GM12878 (cell line): ENCODE data around the gene MYH7B. TPM values are rescaled to one million over a fixed set of nuclear protein-coding genes. Genes with fewer than 3 reads are reported as not detected.

Experiments
- ATAC-seq: fragments of 200-7000 bp; cut with Tn5 transposase; 3 replicates; pipeline ENCODE4 v1.9.1; 2020; ENCODE audit warnings: mild to moderate bottlenecking, moderate library complexity
- BruUV-seq: library from RNA; stranded (reverse); fragments of 400-500 nt; replicated peaks from 2 replicates; lab custom pipeline; 2021; lab: Mats Ljungman, UMichigan
- CTCF ChIA-PET: fragments of 300-600 bp; sonication (Branson Sonifier 250); formaldehyde crosslinking; extraction: SDS; loops from one replicate; lab custom pipeline; 2021; ENCODE audit warnings: inconsistent platforms; lab: Yijun Ruan, JAX
- POLR2A ChIA-PET: fragments of 350-600 bp; formaldehyde crosslinking; extraction: SDS; loops from one replicate; lab custom pipeline; 2021; ENCODE audit warnings: inconsistent platforms; lab: Charles Lee
- RAD21 ChIA-PET: fragments of 300-600 bp; sonication (Branson Sonifier 250); formaldehyde crosslinking; loops from one replicate; lab custom pipeline; 2023; ENCODE audit warnings: antibody characterized with exemption; ENCODE audit not compliant: unreplicated experiment; lab: Charles Lee
- SMC1A ChIA-PET: fragments of 300-600 bp; sonication (Branson Sonifier 250); formaldehyde crosslinking; loops from one replicate; lab custom pipeline; 2023; ENCODE audit not compliant: unreplicated experiment, uncharacterized antibody; lab: Charles Lee
- DNase-seq: peaks from one replicate; pipeline ENCODE4 v3.0.0-alpha.2; 2011; ENCODE audit warnings: low read depth, low spot score
- FAIRE-seq: peaks from 3 replicates; lab custom pipeline; 2011; peaks lifted over from hg19 to GRCh38; lab: Jason Lieb, UNC
- H2AFZ ChIP-seq: 2 replicates; pipeline ENCODE4 v1.6.0; 2011; ENCODE audit warnings: low read depth, low read length, control low read depth; ENCODE audit not compliant: control insufficient read depth
- H3K27ac ChIP-seq: 2 replicates; pipeline ENCODE4 v1.5.1; 2011; ENCODE audit warnings: control low read depth; ENCODE audit not compliant: control insufficient read depth, insufficient read depth
- H3K27me3 ChIP-seq, 2 experiments: replicated peaks in 1 of 2; 2 replicates each; pipeline versions ENCODE4 v1.6.0 to v1.6.1; 2011; ENCODE audit warnings: low read length in 1 of 2; ENCODE audit not compliant: control insufficient read depth in 2 of 2, insufficient read depth in 2 of 2
- H3K36me3 ChIP-seq, 2 experiments: 2 replicates each; pipeline ENCODE4 v1.5.1; 2011; ENCODE audit warnings: low read length in 1 of 2; ENCODE audit not compliant: control insufficient read depth in 2 of 2, insufficient read depth in 2 of 2
- H3K4me1 ChIP-seq: 2 replicates; pipeline ENCODE4 v1.6.1; 2011; ENCODE audit warnings: mild to moderate bottlenecking, low read length, moderate library complexity, mixed read lengths; ENCODE audit not compliant: control insufficient read depth, insufficient read depth
- H3K4me2 ChIP-seq: 2 replicates; pipeline ENCODE4 v1.6.0; 2011; ENCODE audit warnings: control low read depth; ENCODE audit not compliant: control insufficient read depth, insufficient read depth
- H3K4me3 ChIP-seq: fragments of 200-600 bp; sonication (generic); 2 replicates; pipeline ENCODE4 v1.5.1; 2016
- H3K79me2 ChIP-seq: 2 replicates; pipeline ENCODE4 v1.6.0; 2011; ENCODE audit warnings: low read length; ENCODE audit not compliant: control insufficient read depth, insufficient read depth
- H3K9ac ChIP-seq: 2 replicates; pipeline ENCODE4 v1.8.0; 2011; ENCODE audit warnings: low read length, control low read depth, mixed read lengths; ENCODE audit not compliant: control insufficient read depth, insufficient read depth
- H3K9me3 ChIP-seq: replicated peaks from 3 replicates; pipeline ENCODE4 v1.5.1; 2011; ENCODE audit warnings: mild to moderate bottlenecking, low read length; ENCODE audit not compliant: control insufficient read depth, insufficient read depth
- H4K20me1 ChIP-seq: 2 replicates; pipeline ENCODE4 v1.6.0; 2011; ENCODE audit not compliant: control insufficient read depth, insufficient read depth
- BHLHE40 ChIP-seq, 2 experiments: fragments of 450-650 bp in 1 of 2; IDR thresholded peaks; 2 replicates each; pipeline ENCODE4 v1.6.1; 2011 to 2017; ENCODE audit warnings: low read depth in 2 of 2, borderline replicate concordance in 1 of 2, improper control_type of control experiment in 1 of 2, low read length in 1 of 2, mild to moderate bottlenecking in 1 of 2
- CREB1 ChIP-seq: IDR thresholded peaks from 2 replicates; pipeline ENCODE4 v1.6.1; 2012; ENCODE audit warnings: low read depth, mild to moderate bottlenecking, inconsistent platforms
- ESRRA ChIP-seq: IDR thresholded peaks from 2 replicates; pipeline ENCODE4 v1.6.1; 2012; ENCODE audit warnings: mild to moderate bottlenecking, low read length, improper control_type of control experiment
- GATAD2B ChIP-seq: fragments of 450-650 bp; conservative IDR thresholded peaks from 2 replicates; pipeline ENCODE4 v1.6.1; 2017; ENCODE audit warnings: low read depth, mild to moderate bottlenecking, moderate library complexity
- IKZF1 ChIP-seq: fragments of 450-650 bp; conservative IDR thresholded peaks from 2 replicates; pipeline ENCODE4 v1.6.1; 2017; ENCODE audit warnings: antibody characterized with exemption, mild to moderate bottlenecking
- IRF3 ChIP-seq: fragments of 450-650 bp; IDR thresholded peaks from 2 replicates; pipeline ENCODE4 v1.6.1; 2014; ENCODE audit warnings: mild to moderate bottlenecking
- KLF5 ChIP-seq: fragments of 450-650 bp; IDR thresholded peaks from 2 replicates; pipeline ENCODE4 v1.6.1; 2014; ENCODE audit warnings: mild to moderate bottlenecking; ENCODE audit not compliant: partially characterized antibody
- MYC ChIP-seq: IDR thresholded peaks from 2 replicates; pipeline ENCODE4 v1.6.1; 2011; ENCODE audit warnings: mild to moderate bottlenecking, low read length, moderate library complexity, inconsistent platforms; ENCODE audit not compliant: insufficient read depth, insufficient replicate concordance, insufficient read length, severe bottlenecking
- NFYB ChIP-seq: IDR thresholded peaks from 2 replicates; pipeline ENCODE4 v1.6.1; 2011; ENCODE audit warnings: low read depth, mild to moderate bottlenecking, low read length, improper control_type of control experiment, moderate library complexity; ENCODE audit not compliant: insufficient read depth
- NR2C1 ChIP-seq: fragments of 450-650 bp; IDR thresholded peaks from 2 replicates; pipeline ENCODE4 v1.6.1; 2017; ENCODE audit warnings: antibody characterized with exemption, mild to moderate bottlenecking, moderate library complexity
- PKNOX1 ChIP-seq: fragments of 450-650 bp; IDR thresholded peaks from 2 replicates; pipeline ENCODE4 v1.6.1; 2016; ENCODE audit warnings: mild to moderate bottlenecking
- RCOR1 ChIP-seq: conservative IDR thresholded peaks from 2 replicates; pipeline ENCODE4 v1.6.1; 2012; ENCODE audit warnings: low read depth, low read length, improper control_type of control experiment
- SMAD5 ChIP-seq: IDR thresholded peaks from 2 replicates; pipeline ENCODE4 v1.6.1; 2016; ENCODE audit warnings: antibody characterized with exemption, low read depth
- SP1 ChIP-seq: IDR thresholded peaks from one replicate; pipeline ENCODE4 v1.6.1; 2011; ENCODE audit warnings: low read depth, low read length
- SRF ChIP-seq, 2 experiments: IDR thresholded peaks; 2 replicates each; pipeline ENCODE4 v1.6.1; 2011; ENCODE audit warnings: low read depth in 2 of 2, low read length in 2 of 2, mild to moderate bottlenecking in 1 of 2, moderate library complexity in 1 of 2
- SUZ12 ChIP-seq: fragments of 200-600 bp; sonication (generic); IDR thresholded peaks from one replicate; pipeline ENCODE4 v1.6.1; 2018; ENCODE audit warnings: antibody characterized with exemption, mild to moderate bottlenecking; ENCODE audit not compliant: unreplicated experiment
- YBX1 ChIP-seq: fragments of 450-650 bp; IDR thresholded peaks from 2 replicates; pipeline ENCODE4 v1.6.1; 2016; ENCODE audit warnings: antibody characterized with exemption
- ZSCAN29 ChIP-seq: fragments of 450-650 bp; IDR thresholded peaks from 2 replicates; pipeline ENCODE4 v1.6.1; 2017; ENCODE audit warnings: mild to moderate bottlenecking, moderate library complexity
- WGBS: methylation state at CpG from one replicate; pipeline ENCODE4 v1.1.6; 2016; ENCODE audit warnings: low lambda C conversion rate; ENCODE audit not compliant: insufficient replicate concordance, insufficient coverage; ENCODE audit errors: missing lambda C conversion rate; 5-methylcytosine and 5-hydroxymethylcytosine counted together
- in situ Hi-C: fragments of 300-500 bp; cut with MboI; formaldehyde crosslinking; loops from 9 replicates; pipeline ENCODE4 v1.14.3; 2018; ENCODE audit warnings: mixed read lengths
- intact Hi-C: fragments of 100-400 bp; cut with micrococcal nuclease; formaldehyde crosslinking; loops from one replicate; pipeline ENCODE4 v1.14.2; 2022; ENCODE audit not compliant: unreplicated experiment
- polyA plus RNA-seq, 11 experiments: library from polyadenylated mRNA; depleted of rRNA in 4 of 11; unstranded in 6 of 11; stranded (reverse) in 5 of 11; fragments of >200 nt; fragmentation: Nextera tagmentation in 4 of 11; fragmentation: Illumina TruSeq in 1 of 11; extraction: Ambion mirVana in 4 of 11; extraction: Trizol in 1 of 11; gene quantifications; 1 replicate in 1 of 11; 2 replicates in 10 of 11; pipeline versions ENCODE4 v1.2.1 to v1.2.3, GENCODE V29; 2011 to 2016; ENCODE audit warnings: inconsistent platforms in 2 of 11, missing spikeins in 2 of 11, low read depth in 1 of 11
- total RNA-seq, 4 experiments: library from RNA; depleted of rRNA in 3 of 4; stranded (reverse); fragments of >200 nt in 3 of 4; fragmentation: Illumina TruSeq in 1 of 4; extraction: Trizol in 1 of 4; gene quantifications; 2 replicates each; pipeline versions ENCODE4 v1.2.1 to v1.2.3, GENCODE V29; 2013 to 2021
- TF ChIP-seq, protein P1 (sequence below): fragments of 150-350 bp; IDR thresholded peaks from 2 replicates; pipeline ENCODE4 v1.6.1; 2016; ENCODE audit warnings: low read depth, low read length

MYH7B gene
- total and polyA plus RNA-seq, 10 of the 15 experiments (the other 5 are each of a cell fraction or from before 2014, with no cell fraction given): 0.01 to 0.40 (median 0.20) TPM; not detected in 3

DNA sequence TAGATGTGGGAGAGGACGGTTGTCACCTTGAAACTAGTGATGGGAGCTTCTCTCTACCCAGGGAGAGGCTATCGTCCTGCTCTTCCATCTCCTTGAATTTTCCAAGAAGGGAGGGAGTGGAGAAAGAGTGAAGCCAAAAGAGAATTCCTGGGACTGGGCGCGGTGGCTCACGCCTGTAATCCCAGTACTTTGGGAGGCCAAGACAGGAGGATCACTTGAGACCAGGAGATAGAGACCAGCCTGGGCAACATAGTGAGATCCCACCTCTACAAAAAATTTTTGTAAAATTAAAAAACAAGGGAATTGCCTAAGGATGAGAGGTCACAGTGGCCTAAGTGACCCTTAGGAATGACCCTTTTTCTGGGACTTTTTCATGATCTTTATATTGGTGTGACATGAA is 8.8 kb downstream of the MYH7B start (continued):
- TF ChIP-seq, protein P1, sequence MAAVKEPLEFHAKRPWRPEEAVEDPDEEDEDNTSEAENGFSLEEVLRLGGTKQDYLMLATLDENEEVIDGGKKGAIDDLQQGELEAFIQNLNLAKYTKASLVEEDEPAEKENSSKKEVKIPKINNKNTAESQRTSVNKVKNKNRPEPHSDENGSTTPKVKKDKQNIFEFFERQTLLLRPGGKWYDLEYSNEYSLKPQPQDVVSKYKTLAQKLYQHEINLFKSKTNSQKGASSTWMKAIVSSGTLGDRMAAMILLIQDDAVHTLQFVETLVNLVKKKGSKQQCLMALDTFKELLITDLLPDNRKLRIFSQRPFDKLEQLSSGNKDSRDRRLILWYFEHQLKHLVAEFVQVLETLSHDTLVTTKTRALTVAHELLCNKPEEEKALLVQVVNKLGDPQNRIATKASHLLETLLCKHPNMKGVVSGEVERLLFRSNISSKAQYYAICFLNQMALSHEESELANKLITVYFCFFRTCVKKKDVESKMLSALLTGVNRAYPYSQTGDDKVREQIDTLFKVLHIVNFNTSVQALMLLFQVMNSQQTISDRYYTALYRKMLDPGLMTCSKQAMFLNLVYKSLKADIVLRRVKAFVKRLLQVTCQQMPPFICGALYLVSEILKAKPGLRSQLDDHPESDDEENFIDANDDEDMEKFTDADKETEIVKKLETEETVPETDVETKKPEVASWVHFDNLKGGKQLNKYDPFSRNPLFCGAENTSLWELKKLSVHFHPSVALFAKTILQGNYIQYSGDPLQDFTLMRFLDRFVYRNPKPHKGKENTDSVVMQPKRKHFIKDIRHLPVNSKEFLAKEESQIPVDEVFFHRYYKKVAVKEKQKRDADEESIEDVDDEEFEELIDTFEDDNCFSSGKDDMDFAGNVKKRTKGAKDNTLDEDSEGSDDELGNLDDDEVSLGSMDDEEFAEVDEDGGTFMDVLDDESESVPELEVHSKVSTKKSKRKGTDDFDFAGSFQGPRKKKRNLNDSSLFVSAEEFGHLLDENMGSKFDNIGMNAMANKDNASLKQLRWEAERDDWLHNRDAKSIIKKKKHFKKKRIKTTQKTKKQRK: no peak
- TF ChIP-seq CREB1: no peak
- TF ChIP-seq PKNOX1: no peak
- TF ChIP-seq SMAD5: no peak
- no peak for TF ChIP-seq GATAD2B

GRCh38 chr20:34965051-34965450 is 9.4 kb downstream of the MYH7B start:
- no peak overlapping the region for H2AFZ ChIP-seq
- no peak overlapping the region for H3K9ac ChIP-seq
- no peak for DNase-seq
- SMC1A ChIA-PET: no interaction called here
- in situ Hi-C loops: no loop called here
- WGBS: 83% methylated on average over 5 of the region's 5 CpGs
- intact Hi-C loops: no loop called here
- no peak for ATAC-seq
- H3K4me1 ChIP-seq: no peaks in the 10 kb centered on the region
- H3K4me2 ChIP-seq: no peak overlapping the region
- H4K20me1 ChIP-seq: no peaks in the 10 kb centered on the region
- no peak for FAIRE-seq
- POLR2A ChIA-PET: no interaction called here
- CTCF ChIA-PET: no interaction called here
- H3K9me3 ChIP-seq: no peaks in the 10 kb centered on the region
- H3K27me3 ChIP-seq: no peaks in the 10 kb centered on the region
- H3K4me3 ChIP-seq: no peak overlapping the region
- H3K36me3 ChIP-seq: no peaks in the 10 kb centered on the region
- RAD21 ChIA-PET: no interaction called here
- no peak overlapping the region for H3K27ac ChIP-seq
- H3K79me2 ChIP-seq: no peaks in the 10 kb centered on the region
- BruUV-seq: no TSS peak
- TF ChIP-seq SUZ12 (no peak), IKZF1 (no peak), ZSCAN29 (no peak), SP1 (no peak), YBX1 (no peak), MYC (no peak), IRF3 (no peak), NR2C1 (no peak), KLF5 (no peak), ESRRA (no peak), RCOR1 (no peak), NFYB (no peak), BHLHE40 (IDR thresholded peaks at IDR 0.05; ENCODE audit: borderline replicate concordance in 1 of 2, low read depth in 2 of 2, low read length in 1 of 2) (no peak), SRF (IDR thresholded peaks at IDR 0.05; ENCODE audit: low read depth in 2 of 2, low read length in 2 of 2) (no peak)
